Hepatocyte (in vitro differentiated cells): ENCODE results near the gene TENT5C.

Experiments
- EZH2 ChIP-seq: fragments of 200-600 bp; sonication (generic); IDR thresholded peaks from 2 replicates; pipeline ENCODE4 v1.6.1; 2016; ENCODE audit warnings: antibody characterized with exemption, mild to moderate bottlenecking, borderline replicate concordance
- TF ChIP-seq, protein P1 (sequence below): fragments of 200-600 bp; sonication (generic); IDR thresholded peaks from 2 replicates; pipeline ENCODE4 v1.5.1; 2016; ENCODE audit warnings: antibody characterized with exemption, mild to moderate bottlenecking; ENCODE audit not compliant: poor library complexity

DNA sequence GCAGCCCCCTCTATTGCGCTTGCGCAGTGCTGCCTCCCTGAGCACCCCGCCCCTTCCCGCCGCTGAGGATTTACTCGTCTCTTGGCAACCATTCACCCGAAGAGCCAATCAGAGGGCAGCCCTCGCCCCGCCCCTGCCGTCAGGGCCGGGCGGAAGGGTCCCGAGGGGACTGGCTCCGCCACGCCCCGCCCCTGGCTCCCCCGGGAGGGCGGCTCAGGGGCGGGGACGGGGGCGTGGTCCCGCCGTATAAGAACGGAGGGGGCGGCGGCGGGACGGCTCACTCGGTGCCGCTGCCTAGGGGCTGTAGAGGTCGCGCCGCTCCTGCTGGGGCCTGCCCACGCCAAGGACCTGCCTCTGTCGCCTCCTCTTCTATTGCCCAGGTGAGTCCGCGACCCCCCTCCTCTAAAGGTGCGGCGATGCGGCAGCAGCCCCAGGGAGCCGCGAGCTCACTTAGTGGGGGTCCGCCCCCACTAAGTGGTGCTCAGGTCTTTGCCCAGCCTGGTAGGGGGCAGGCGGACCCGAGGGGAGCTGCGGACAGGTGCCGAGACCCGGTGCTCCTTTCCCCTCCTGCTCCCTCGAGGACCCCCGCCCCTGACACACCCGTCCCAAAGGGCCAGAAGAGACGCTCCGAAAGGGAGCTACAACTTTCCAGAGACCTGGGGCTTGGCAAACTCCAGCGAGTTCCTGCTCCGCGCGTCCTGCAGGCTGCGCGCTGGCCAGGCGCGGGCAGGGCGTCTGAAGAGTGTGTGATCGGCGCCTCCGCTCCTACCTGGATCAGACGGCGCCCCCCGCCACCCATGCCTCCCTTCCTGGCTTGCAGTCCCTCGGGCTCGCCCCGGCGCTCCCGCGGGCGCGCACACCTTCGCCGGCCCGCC is at the start of gene TENT5C:
- TF ChIP-seq EZH2 = no peak
- TF ChIP-seq, protein P1, sequence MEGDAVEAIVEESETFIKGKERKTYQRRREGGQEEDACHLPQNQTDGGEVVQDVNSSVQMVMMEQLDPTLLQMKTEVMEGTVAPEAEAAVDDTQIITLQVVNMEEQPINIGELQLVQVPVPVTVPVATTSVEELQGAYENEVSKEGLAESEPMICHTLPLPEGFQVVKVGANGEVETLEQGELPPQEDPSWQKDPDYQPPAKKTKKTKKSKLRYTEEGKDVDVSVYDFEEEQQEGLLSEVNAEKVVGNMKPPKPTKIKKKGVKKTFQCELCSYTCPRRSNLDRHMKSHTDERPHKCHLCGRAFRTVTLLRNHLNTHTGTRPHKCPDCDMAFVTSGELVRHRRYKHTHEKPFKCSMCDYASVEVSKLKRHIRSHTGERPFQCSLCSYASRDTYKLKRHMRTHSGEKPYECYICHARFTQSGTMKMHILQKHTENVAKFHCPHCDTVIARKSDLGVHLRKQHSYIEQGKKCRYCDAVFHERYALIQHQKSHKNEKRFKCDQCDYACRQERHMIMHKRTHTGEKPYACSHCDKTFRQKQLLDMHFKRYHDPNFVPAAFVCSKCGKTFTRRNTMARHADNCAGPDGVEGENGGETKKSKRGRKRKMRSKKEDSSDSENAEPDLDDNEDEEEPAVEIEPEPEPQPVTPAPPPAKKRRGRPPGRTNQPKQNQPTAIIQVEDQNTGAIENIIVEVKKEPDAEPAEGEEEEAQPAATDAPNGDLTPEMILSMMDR = peak; percentile 6
